HepG2 (cell line): ENCODE data around the gene MRNIP. TPM values are rescaled to one million over a fixed set of nuclear protein-coding genes. Genes with fewer than 3 reads are reported as not detected.

ENCODE experiments used
- ATAC-seq: fragments of 200-7000 bp; cut with Tn5 transposase; 3 replicates; pipeline ENCODE4 v1.9.1; 2020; ENCODE audit warnings: mild to moderate bottlenecking, moderate library complexity
- BruUV-seq: library from RNA; stranded (reverse); fragments of 400-500 nt; replicated peaks from 2 replicates; lab custom pipeline; 2021; lab: Mats Ljungman, UMichigan
- CTCF ChIA-PET: fragments of 300-600 bp; formaldehyde crosslinking; extraction: SDS; loops from one replicate; lab custom pipeline; 2021; ENCODE audit warnings: low total read pairs, inconsistent platforms, low intra/inter-chr PET ratio; lab: Yijun Ruan, JAX
- POLR2A ChIA-PET: fragments of 350-600 bp; sonication (Branson Sonifier 250); formaldehyde crosslinking; loops from one replicate; lab custom pipeline; 2020; ENCODE audit warnings: antibody characterized with exemption, inconsistent platforms; lab: Yijun Ruan, JAX
- DNase-seq: peaks from one replicate; pipeline ENCODE4 v3.0.0-alpha.2; 2015; ENCODE audit warnings: low spot score
- FAIRE-seq: peaks from 3 replicates; lab custom pipeline; 2011; peaks lifted over from hg19 to GRCh38; lab: Jason Lieb, UNC
- H2AFZ ChIP-seq: one replicate; pipeline ENCODE4 v1.6.1; 2011; ENCODE audit warnings: low read length, inconsistent platforms
- H3K27ac ChIP-seq: fragments of 300-600 bp; 3 replicates; pipeline ENCODE4 v1.8.0; 2011; ENCODE audit warnings: mixed run types, mild to moderate bottlenecking, mixed read lengths, low read length, inconsistent platforms; ENCODE audit not compliant: insufficient read depth; ENCODE audit errors: extremely low read length
- H3K27me3 ChIP-seq, 2 experiments: fragments of 200-600 bp in 1 of 2; 2 replicates in 1 of 2; 3 replicates in 1 of 2; pipeline versions ENCODE4 v1.6.0 to v1.8.0; 2011; ENCODE audit warnings: low read length in 2 of 2, mild to moderate bottlenecking in 2 of 2, moderate library complexity in 2 of 2, inconsistent platforms in 1 of 2; ENCODE audit not compliant: insufficient read depth in 2 of 2, control insufficient read depth in 1 of 2
- H3K36me3 ChIP-seq, 2 experiments: fragments of 200-600 bp in 1 of 2; replicated peaks in 1 of 2; 2 replicates in 1 of 2; 3 replicates in 1 of 2; pipeline versions ENCODE4 v1.5.1 to v1.8.0; 2011; ENCODE audit warnings: low read length in 2 of 2, inconsistent platforms in 1 of 2; ENCODE audit not compliant: insufficient read depth in 2 of 2, control insufficient read depth in 1 of 2
- H3K4me1 ChIP-seq: 2 replicates; pipeline ENCODE4 v1.5.1; 2012; ENCODE audit warnings: low read length, inconsistent platforms; ENCODE audit not compliant: insufficient read depth
- H3K4me2 ChIP-seq: 2 replicates; pipeline ENCODE4 v1.6.0; 2011; ENCODE audit warnings: low read depth, low read length, inconsistent platforms
- H3K4me3 ChIP-seq, 3 experiments: fragments of 200-600 bp in 1 of 3; sonication (generic), shearing (Covaris generic) in 1 of 3; replicated peaks in 1 of 3; 2 replicates each; pipeline ENCODE4 v1.5.1; 2011 to 2016; ENCODE audit warnings: low read length in 3 of 3, inconsistent platforms in 2 of 3, low read depth in 2 of 3, mild to moderate bottlenecking in 2 of 3, control low read depth in 1 of 3, mixed read lengths in 1 of 3; ENCODE audit not compliant: insufficient read depth in 1 of 3
- H3K79me2 ChIP-seq: one replicate; pipeline ENCODE4 v1.6.1; 2011; ENCODE audit warnings: low read length, inconsistent platforms; ENCODE audit not compliant: insufficient read depth
- H3K9ac ChIP-seq: 2 replicates; pipeline ENCODE4 v1.6.0; 2011; ENCODE audit warnings: mild to moderate bottlenecking, low read depth, low read length, inconsistent platforms; ENCODE audit not compliant: insufficient read depth
- H3K9me3 ChIP-seq: 2 replicates; pipeline ENCODE4 v1.5.1; 2012; ENCODE audit warnings: mild to moderate bottlenecking, low read length
- H4K20me1 ChIP-seq: 2 replicates; pipeline ENCODE4 v1.6.0; 2011; ENCODE audit warnings: inconsistent platforms, mild to moderate bottlenecking, low read length, moderate library complexity; ENCODE audit not compliant: insufficient read depth
- CBX1 ChIP-seq: IDR thresholded peaks from one replicate; pipeline ENCODE4 v1.6.1; 2016; ENCODE audit warnings: antibody characterized with exemption, low read depth
- CEBPG ChIP-seq: IDR thresholded peaks from 2 replicates; pipeline ENCODE4 v1.6.1; 2016
- CREB1 ChIP-seq, 2 experiments: fragments of 450-650 bp in 1 of 2; IDR thresholded peaks; 2 replicates each; pipeline ENCODE4 v1.6.1; 2016 to 2017; ENCODE audit warnings: control low read depth in 1 of 2, mild to moderate bottlenecking in 1 of 2, missing compliant biosample characterization in 1 of 2, missing genetic modification characterization in 1 of 2
- DNMT3B ChIP-seq: conservative IDR thresholded peaks from 2 replicates; pipeline ENCODE4 v1.6.1; 2016; ENCODE audit warnings: missing biosample characterization, control low read depth
- E2F1 ChIP-seq: sonication (generic); formaldehyde crosslinking; IDR thresholded peaks from 2 replicates; pipeline ENCODE4 v1.5.0; 2020; ENCODE audit warnings: missing genetic modification reagents
- FOXC1 ChIP-seq: sonication (generic); formaldehyde crosslinking; IDR thresholded peaks from 2 replicates; pipeline ENCODE4 v1.8.0; 2022; ENCODE audit warnings: mild to moderate bottlenecking, missing genetic modification reagents, borderline replicate concordance
- HMG20A ChIP-seq: IDR thresholded peaks from 2 replicates; pipeline ENCODE4 v1.6.1; 2016; ENCODE audit warnings: borderline replicate concordance
- HOXA5 ChIP-seq: sonication (generic); formaldehyde crosslinking; IDR thresholded peaks from 2 replicates; pipeline ENCODE4 v1.4.0; 2020; ENCODE audit warnings: missing genetic modification reagents
- IRF2 ChIP-seq: IDR thresholded peaks from 2 replicates; pipeline ENCODE4 v1.6.1; 2018; ENCODE audit warnings: missing genetic modification reagents, missing compliant biosample characterization
- NCOA5 ChIP-seq: sonication (generic); formaldehyde crosslinking; IDR thresholded peaks from 2 replicates; pipeline ENCODE4 v1.4.0; 2020; ENCODE audit warnings: missing genetic modification reagents
- NFKB2 ChIP-seq: sonication (generic); formaldehyde crosslinking; IDR thresholded peaks from 2 replicates; pipeline ENCODE4 v1.4.0; 2020; ENCODE audit warnings: missing genetic modification reagents, borderline replicate concordance
- RAD21 ChIP-seq: fragments of 450-650 bp; formaldehyde crosslinking; IDR thresholded peaks from 2 replicates; pipeline ENCODE4 v1.5.0; 2020; ENCODE audit warnings: mild to moderate bottlenecking
- RBFOX2 ChIP-seq: fragments of 200-400 bp; formaldehyde crosslinking; IDR thresholded peaks from 2 replicates; pipeline ENCODE4 v1.6.1; 2017; ENCODE audit warnings: low read depth, mild to moderate bottlenecking, low read length
- SIN3A ChIP-seq: IDR thresholded peaks from 2 replicates; pipeline ENCODE4 v1.6.1; 2011; ENCODE audit warnings: low read depth, mild to moderate bottlenecking, control low read depth, low read length, borderline replicate concordance
- STAG1 ChIP-seq: sonication (generic); formaldehyde crosslinking; IDR thresholded peaks from 2 replicates; pipeline ENCODE4 v1.4.0; 2020; ENCODE audit warnings: missing genetic modification reagents
- TBX3 ChIP-seq: fragments of 450-650 bp; IDR thresholded peaks from 2 replicates; pipeline ENCODE4 v1.6.1; 2017; ENCODE audit warnings: antibody characterized with exemption, mild to moderate bottlenecking, inconsistent platforms, borderline replicate concordance
- UBTF ChIP-seq: sonication (generic); formaldehyde crosslinking; IDR thresholded peaks from 2 replicates; pipeline ENCODE4 v1.4.0; 2020; ENCODE audit warnings: mild to moderate bottlenecking, missing genetic modification reagents
- XRCC5 ChIP-seq: fragments of 200-400 bp; formaldehyde crosslinking; optimal IDR thresholded peaks from 2 replicates; pipeline ENCODE3; 2017; ENCODE audit warnings: mild to moderate bottlenecking, low read length
- ZKSCAN1 ChIP-seq: fragments of 150-350 bp; IDR thresholded peaks from 2 replicates; pipeline ENCODE4 v1.6.1; 2014; ENCODE audit warnings: low read length
- ZNF710 ChIP-seq: sonication (generic); formaldehyde crosslinking; IDR thresholded peaks from 2 replicates; pipeline ENCODE4 v1.5.0; 2020; ENCODE audit warnings: mild to moderate bottlenecking, missing genetic modification reagents, borderline replicate concordance
- WGBS: methylation state at CpG from one replicate; pipeline ENCODE4 v1.1.6; 2017; ENCODE audit warnings: low lambda C conversion rate; 5-methylcytosine and 5-hydroxymethylcytosine counted together
- in situ Hi-C: cut with HindIII; loops from 2 replicates; pipeline ENCODE4 v1.10.0; 2017; ENCODE audit warnings: low pct_unique_long_range_greater_than_20kb; ENCODE audit not compliant: extremely low pct_ligation_motif_present
- intact Hi-C: fragments of 100-400 bp; cut with micrococcal nuclease; formaldehyde crosslinking; loops from one replicate; pipeline ENCODE4 v1.10.0; 2022; ENCODE audit not compliant: unreplicated experiment
- polyA plus RNA-seq, 8 experiments: library from polyadenylated mRNA; depleted of rRNA in 3 of 8; stranded (reverse) in 7 of 8; unstranded in 1 of 8; fragments of >200 nt; fragmentation: Illumina TruSeq in 4 of 8; extraction: Trizol in 4 of 8; gene quantifications; 2 replicates each; pipeline versions ENCODE4 v1.2.1 to v1.2.3, GENCODE V29; 2011 to 2016; ENCODE audit warnings: low read depth in 4 of 8, missing spikeins in 1 of 8, mixed read lengths in 1 of 8; ENCODE audit not compliant: insufficient read depth in 1 of 8
- total RNA-seq, 5 experiments: library from RNA; depleted of rRNA; stranded (reverse); fragments of >200 nt; fragmentation: Illumina TruSeq; extraction: Trizol; gene quantifications; 2 replicates each; pipeline ENCODE4 v1.2.3, GENCODE V29; 2016; ENCODE audit warnings: low read depth in 1 of 5

The MRNIP gene
- total and polyA plus RNA-seq, 2 of the 13 experiments (the other 11 are each of a cell fraction or from before 2014, with no cell fraction given) = 15.5 to 34.1 TPM

- Histone ChIP-seq H3K36me3 (peaks cover 32 to 60% of the 10 kb centered on the region in 2 experiments), H3K9me3 (no peaks in the 10 kb centered on the region), H3K9ac (peak overlapping the region; percentile 29; the same call in 1 of the 2 replicates), H3K4me2 (peak overlapping the region; percentile 75), H3K27ac (peak overlapping the region; percentile 62), H3K4me1 (peaks cover 78% of the 10 kb centered on the region), H2AFZ (no peak overlapping the region), H4K20me1 (peaks cover 54% of the 10 kb centered on the region), H3K27me3 (no peaks in the 10 kb centered on the region), H3K4me3 (peak overlapping the region in 1 of 3 experiments; percentile 50; a peak in 2 of 6 replicates), H3K79me2 (peaks cover 46% of the 10 kb centered on the region)
- WGBS = 22% methylated on average over 12 of the region's 13 CpGs
- in situ Hi-C loops (no loop called here), intact Hi-C loops (loop anchor here (1.0 to 2.0 kb wide), 2 partner anchors 21 to 62 kb away; no protein-coding TSS in a partner anchor)
- POLR2A ChIA-PET = interaction anchor here (0.7 to 2.9 kb wide), 18 partner anchors 8 to 204 kb away, joined by 3 to 13 read pairs (median 4); partner anchors contain the start of genes CBY3 and HNRNPH1
- no TSS peak for BruUV-seq
- peak; percentile 93 for DNase-seq
- peak; percentile 81 for ATAC-seq
- peak; percentile 94 for FAIRE-seq
- CTCF ChIA-PET = interaction anchor here (0.6 to 1.4 kb wide), 2 partner anchors 24 to 63 kb away, joined by 3 read pairs; no protein-coding TSS in a partner anchor
- peak; percentile 56; the same call in 1 of the 2 replicates for TF ChIP-seq RAD21
- no peak for TF ChIP-seq HMG20A
- TF ChIP-seq UBTF (CRISPR knock-in tag) = peak; percentile 47; the same call in 1 of the 2 replicates
- peak; percentile 51; the same call in 1 of the 2 replicates for TF ChIP-seq RBFOX2
- peak; percentile 60; the same call in 1 of the 2 replicates for TF ChIP-seq FOXC1 (CRISPR knock-in tag)
- peak; percentile 28 for TF ChIP-seq XRCC5
- no peak for TF ChIP-seq HOXA5 (CRISPR knock-in tag)
- no peak for TF ChIP-seq SIN3A
- TF ChIP-seq E2F1 (CRISPR knock-in tag) = no peak
- TF ChIP-seq CREB1 (IDR thresholded peaks at IDR 0.05) = peak; percentile 30; the same call in 1 of the 2 replicates
- no peak for TF ChIP-seq CREB1 (CRISPR knock-in tag; IDR thresholded peaks at IDR 0.05)
- 0 out of 2 replicates have a peak, but pooled peaks have one; percentile 59 for TF ChIP-seq ZNF710 (CRISPR knock-in tag)
- no peak for TF ChIP-seq DNMT3B (CRISPR knock-in tag)
- TF ChIP-seq IRF2 (CRISPR knock-in tag) = peak; percentile 39; the same call in 1 of the 2 replicates
- TF ChIP-seq ZKSCAN1 = no peak
- TF ChIP-seq STAG1 (CRISPR knock-in tag) = peak; percentile 47
- no peak for TF ChIP-seq NCOA5 (CRISPR knock-in tag)
- peak; percentile 53; the same call in 1 of the 2 replicates for TF ChIP-seq NFKB2 (CRISPR knock-in tag)
- TF ChIP-seq TBX3 = no peak
- TF ChIP-seq CEBPG (CRISPR knock-in tag) = peak; percentile 31
- TF ChIP-seq CBX1 = no peak
These were observed 32.9 kb downstream of the MRNIP start for GRCh38 chr5:179825655-179826182.
